Measurements from ENCODE around the gene STX17.
"Not testable (repeated sequence)": the region's sequence is repeated elsewhere in the genome, so short reads cannot be mapped to it uniquely, and the experiment has no call there.

STX17 gene

GRCh38 chr9:99906403-99907207 lies at the start of gene STX17:
TSS of gene STX17 (plus strand) at chr9:99906654. CDS start at chr9:99915240, 8,586 bp downstream.
- Mint-ChIP-seq H3K4me1 (peaks cover 16% of the 10 kb centered on the region), H3K9me3 (peaks cover 3% of the 10 kb centered on the region), H3K27ac (peak within 1 kb of the TSS; percentile 94 to 99 (median 95)), H3K27me3 (ENCODE audit: low read depth) (peaks cover 4% of the 10 kb centered on the region), H3K4me3 (peak within 1 kb of the TSS; percentile 98 to 100 (median 100)), H3K36me3 (ENCODE audit: low read depth) (peaks cover 4% of the 10 kb centered on the region)
- TF ChIP-seq CTCF (IDR thresholded peaks at IDR 0.05; ENCODE audit: unreplicated experiment in 3 of 3), result no peak

- not testable (repeated sequence) for H3K27me3 Mint-ChIP-seq (ENCODE audit: low read depth); H3K27ac Mint-ChIP-seq; H3K4me3 Mint-ChIP-seq; H3K36me3 Mint-ChIP-seq (ENCODE audit: low read depth); H3K9me3 Mint-ChIP-seq
- peaks cover 23% of the 10 kb centered on the region for H3K4me1 Mint-ChIP-seq
Measured at GRCh38 chr9:99857576-99857975, 48.9 kb upstream of the STX17 start.

- H3K27me3 Mint-ChIP-seq (ENCODE audit: low read depth), result no peaks in the 10 kb centered on the region
- TF ChIP-seq CTCF (IDR thresholded peaks at IDR 0.05; ENCODE audit: unreplicated experiment in 3 of 3), result no peak
- H3K4me3 Mint-ChIP-seq, result no peak overlapping the region
- no peaks in the 10 kb centered on the region for H3K36me3 Mint-ChIP-seq (ENCODE audit: low read depth)
- peaks cover 28% of the 10 kb centered on the region for H3K4me1 Mint-ChIP-seq
- H3K9me3 Mint-ChIP-seq, result no peaks in the 10 kb centered on the region
- no peak overlapping the region for H3K27ac Mint-ChIP-seq
Measured at GRCh38 chr9:99858087-99858486, 48.4 kb upstream of the STX17 start.

DNA sequence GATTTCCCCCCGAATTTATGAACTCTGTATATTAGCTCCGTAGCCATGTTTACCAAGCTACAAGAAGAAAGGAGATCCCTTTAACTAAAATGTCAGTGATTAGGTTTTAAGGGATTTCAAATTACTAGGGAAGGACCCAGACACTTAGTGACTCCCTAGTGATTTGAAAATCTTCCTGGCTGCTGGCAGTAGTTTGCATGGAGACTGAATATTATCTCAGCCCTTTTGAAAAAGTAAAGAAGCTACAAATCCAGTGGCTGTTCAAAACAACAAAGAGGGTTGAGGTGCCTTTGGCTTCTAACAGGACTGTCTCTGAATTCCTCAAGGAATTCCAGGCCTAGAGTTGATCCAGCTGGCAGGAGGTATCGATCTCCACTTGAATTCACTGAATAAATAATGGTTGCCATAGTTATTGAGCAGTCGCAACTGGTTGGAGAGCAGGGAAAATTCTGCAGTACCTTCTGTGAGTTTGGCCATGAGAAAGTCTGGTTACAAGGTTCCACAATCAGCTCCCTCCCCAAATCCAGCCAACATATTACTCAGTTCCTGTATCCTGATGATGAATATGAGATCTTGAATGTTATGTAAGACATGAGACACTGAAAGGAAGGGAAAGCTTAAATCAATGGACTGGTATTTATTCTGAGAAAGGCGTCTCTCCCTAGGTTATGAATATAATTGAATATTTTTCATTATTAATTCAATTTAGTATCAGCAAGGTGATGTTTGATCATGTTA lies 47.0 kb upstream of the STX17 start:
- Mint-ChIP-seq H3K27me3 (ENCODE audit: low read depth) (no peaks in the 10 kb centered on the region), H3K4me3 (no peak overlapping the region), H3K27ac (peak overlapping the region; percentile 61 to 82 (median 76)), H3K9me3 (no peaks in the 10 kb centered on the region), H3K4me1 (peaks cover 40% of the 10 kb centered on the region), H3K36me3 (ENCODE audit: low read depth) (no peaks in the 10 kb centered on the region)
- no peak for TF ChIP-seq CTCF (IDR thresholded peaks at IDR 0.05; ENCODE audit: unreplicated experiment in 3 of 3)

- Mint-ChIP-seq H3K9me3 (no peaks in the 10 kb centered on the region), H3K36me3 (ENCODE audit: low read depth) (no peaks in the 10 kb centered on the region), H3K4me1 (peaks cover 40% of the 10 kb centered on the region), H3K4me3 (peak overlapping the region; percentile 7 to 15 (median 15)), H3K27ac (peak overlapping the region; percentile 76 to 88 (median 85)), H3K27me3 (ENCODE audit: low read depth) (no peaks in the 10 kb centered on the region)
- no peak for TF ChIP-seq CTCF (IDR thresholded peaks at IDR 0.05; ENCODE audit: unreplicated experiment in 3 of 3)
Measured at GRCh38 chr9:99860266-99860665, 46.2 kb upstream of the STX17 start.

- H3K9me3 Mint-ChIP-seq, result no peaks in the 10 kb centered on the region
- H3K36me3 Mint-ChIP-seq (ENCODE audit: low read depth), result no peaks in the 10 kb centered on the region
- H3K27ac Mint-ChIP-seq, result peak overlapping the region in 1 of 3 experiments; percentile 56
- peaks cover 46% of the 10 kb centered on the region for H3K4me1 Mint-ChIP-seq
- H3K4me3 Mint-ChIP-seq, result no peak overlapping the region
- no peak for TF ChIP-seq CTCF (IDR thresholded peaks at IDR 0.05; ENCODE audit: unreplicated experiment in 3 of 3)
- H3K27me3 Mint-ChIP-seq (ENCODE audit: low read depth), result no peaks in the 10 kb centered on the region
Measured at GRCh38 chr9:99863955-99864354, 42.5 kb upstream of the STX17 start.

Data from nephron (organoid).